Ovary (tissue), 3 donors: ENCODE data around the gene ASCL2.

Experiments
- EP300 ChIP-seq: sonication (generic); formaldehyde crosslinking; IDR thresholded peaks from one replicate; pipeline ENCODE4 v1.6.1; 2017; ENCODE audit warnings: antibody characterized with exemption
- POLR2A ChIP-seq: fragments of 450-650 bp; IDR thresholded peaks from one replicate; pipeline ENCODE4 v1.6.1; 2017; ENCODE audit warnings: antibody characterized with exemption, mild to moderate bottlenecking, moderate library complexity
- TF ChIP-seq, protein P1 (sequence below), 3 donors: fragments of 450-650 bp in 2 of 3; fragments of 200-600 bp in 1 of 3; IDR thresholded peaks; one replicate each; pipeline versions ENCODE4 v1.5.1 to v1.8.0; 2016 to 2022; ENCODE audit warnings: antibody characterized with exemption in 3 of 3, mild to moderate bottlenecking in 1 of 3
- donor health status: DM: no; HTN: no; CAD: no.

DNA sequence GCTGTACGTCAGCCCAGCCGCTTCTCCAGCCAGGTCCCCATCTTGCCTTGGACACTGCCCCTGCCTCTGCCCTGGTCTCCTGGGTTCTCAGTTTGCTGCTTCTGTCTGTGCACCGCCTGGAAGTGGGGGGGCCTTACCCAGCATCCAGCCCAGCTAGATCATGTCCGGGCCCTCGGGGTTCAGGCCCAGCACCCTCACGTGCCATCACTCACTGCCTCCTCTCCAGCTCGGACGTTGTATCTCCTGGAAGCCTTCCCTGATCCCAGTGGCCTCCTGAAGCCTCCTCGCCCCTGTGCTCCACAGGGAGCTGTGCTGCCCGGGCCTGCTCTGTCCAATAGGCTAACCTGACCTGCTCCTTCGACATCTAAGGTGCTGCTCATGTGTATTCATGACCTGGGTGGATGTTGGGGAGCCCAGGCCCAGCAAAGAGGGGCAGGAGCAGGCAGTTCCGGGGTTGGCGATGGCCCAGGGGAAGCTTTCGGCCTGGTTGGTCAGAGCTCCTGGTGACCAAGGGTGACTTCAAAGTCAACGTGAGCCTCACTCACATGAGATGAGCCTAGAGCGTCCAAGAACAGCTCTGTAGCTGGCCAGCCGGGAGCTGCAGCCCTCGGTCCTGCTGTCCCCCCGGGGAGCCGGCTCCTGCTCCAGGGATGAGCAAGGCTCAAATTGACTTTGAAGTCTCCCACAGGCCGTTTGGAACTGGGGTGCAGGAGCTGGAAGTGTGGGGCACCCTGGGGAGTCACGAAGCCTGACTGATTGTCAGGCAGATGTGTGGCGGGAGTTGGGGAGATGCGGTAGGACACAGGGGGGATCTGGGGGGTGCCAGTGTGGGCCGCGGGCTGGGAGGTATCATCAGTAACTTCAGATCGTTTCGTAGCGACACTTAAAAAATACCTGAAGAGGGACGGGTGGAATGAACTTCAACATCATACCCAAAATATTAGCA lies 5.2 kb upstream of the ASCL2 start:
- TF ChIP-seq, protein P1, sequence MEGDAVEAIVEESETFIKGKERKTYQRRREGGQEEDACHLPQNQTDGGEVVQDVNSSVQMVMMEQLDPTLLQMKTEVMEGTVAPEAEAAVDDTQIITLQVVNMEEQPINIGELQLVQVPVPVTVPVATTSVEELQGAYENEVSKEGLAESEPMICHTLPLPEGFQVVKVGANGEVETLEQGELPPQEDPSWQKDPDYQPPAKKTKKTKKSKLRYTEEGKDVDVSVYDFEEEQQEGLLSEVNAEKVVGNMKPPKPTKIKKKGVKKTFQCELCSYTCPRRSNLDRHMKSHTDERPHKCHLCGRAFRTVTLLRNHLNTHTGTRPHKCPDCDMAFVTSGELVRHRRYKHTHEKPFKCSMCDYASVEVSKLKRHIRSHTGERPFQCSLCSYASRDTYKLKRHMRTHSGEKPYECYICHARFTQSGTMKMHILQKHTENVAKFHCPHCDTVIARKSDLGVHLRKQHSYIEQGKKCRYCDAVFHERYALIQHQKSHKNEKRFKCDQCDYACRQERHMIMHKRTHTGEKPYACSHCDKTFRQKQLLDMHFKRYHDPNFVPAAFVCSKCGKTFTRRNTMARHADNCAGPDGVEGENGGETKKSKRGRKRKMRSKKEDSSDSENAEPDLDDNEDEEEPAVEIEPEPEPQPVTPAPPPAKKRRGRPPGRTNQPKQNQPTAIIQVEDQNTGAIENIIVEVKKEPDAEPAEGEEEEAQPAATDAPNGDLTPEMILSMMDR (IDR thresholded peaks at IDR 0.05) = no peak
- TF ChIP-seq POLR2A (no peak), EP300 (no peak)
